HG03064 (cell line): ENCODE results near the gene JMJD7.

Experiments used
- ATAC-seq: cut with Tn5 transposase; IDR thresholded peaks from one replicate; pipeline ENCODE4 v1.9.1; 2021; ENCODE audit warnings: low read depth; ENCODE audit not compliant: unreplicated experiment

JMJD7 gene

DNA sequence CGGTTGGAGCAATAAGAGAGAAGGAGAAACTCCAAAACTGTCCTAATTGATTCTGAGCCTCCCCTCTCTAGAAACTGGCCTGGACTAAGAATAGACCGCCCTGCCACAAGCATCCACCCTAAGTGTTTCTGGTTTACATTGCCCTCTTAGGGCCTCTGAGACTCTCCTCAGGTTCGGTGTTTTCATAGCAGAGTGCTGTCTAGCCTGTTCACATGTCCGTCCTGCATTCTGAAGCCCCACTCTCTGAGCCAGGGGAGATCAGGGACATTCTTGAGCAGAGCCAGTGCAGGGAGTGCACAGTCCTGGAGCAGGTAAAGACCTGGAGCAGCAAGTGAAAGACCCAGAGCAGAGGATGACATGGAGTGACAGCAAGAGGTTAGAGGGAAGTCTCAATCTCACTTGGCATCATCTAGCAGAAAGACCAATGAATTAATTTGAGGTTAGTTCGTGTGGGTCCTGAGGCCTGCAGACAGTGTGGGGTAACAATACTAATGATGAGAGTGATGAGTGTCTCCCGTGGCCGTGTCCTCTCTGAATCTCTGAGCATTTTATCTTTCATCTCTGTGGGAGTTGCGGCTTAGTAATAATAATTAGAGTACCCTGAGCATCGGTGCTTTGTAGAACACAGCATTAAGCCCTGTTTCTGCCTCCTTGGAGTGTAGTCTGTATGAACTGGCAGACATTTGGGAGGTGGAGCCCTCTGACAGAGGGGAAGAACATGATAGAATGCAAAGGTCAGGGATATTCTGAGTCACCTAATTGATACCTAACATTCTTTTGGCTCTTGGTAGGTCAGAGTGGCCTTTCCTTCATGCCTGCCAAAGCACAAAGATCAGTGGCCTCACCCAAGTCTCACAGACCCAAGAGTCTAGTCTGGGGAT, 29.0 kb upstream of the JMJD7 start:
- no peak for ATAC-seq

DNA sequence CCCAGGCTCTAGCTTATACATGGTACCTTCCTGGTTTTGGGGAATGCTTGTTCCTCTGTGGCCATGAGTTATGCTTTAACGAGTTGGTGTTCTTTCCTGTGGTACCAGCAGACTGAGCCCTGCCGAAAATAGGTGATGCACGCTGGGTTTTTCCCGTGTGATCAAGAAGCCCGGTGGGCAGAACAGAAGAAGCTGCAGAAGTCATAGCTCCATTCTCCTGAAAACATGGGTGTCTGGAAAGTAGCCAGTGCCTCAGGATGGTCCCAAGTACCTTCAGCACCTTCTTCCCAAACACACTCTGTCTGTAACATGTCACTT, 28.4 kb upstream of the JMJD7 start:
- no peak for ATAC-seq

DNA sequence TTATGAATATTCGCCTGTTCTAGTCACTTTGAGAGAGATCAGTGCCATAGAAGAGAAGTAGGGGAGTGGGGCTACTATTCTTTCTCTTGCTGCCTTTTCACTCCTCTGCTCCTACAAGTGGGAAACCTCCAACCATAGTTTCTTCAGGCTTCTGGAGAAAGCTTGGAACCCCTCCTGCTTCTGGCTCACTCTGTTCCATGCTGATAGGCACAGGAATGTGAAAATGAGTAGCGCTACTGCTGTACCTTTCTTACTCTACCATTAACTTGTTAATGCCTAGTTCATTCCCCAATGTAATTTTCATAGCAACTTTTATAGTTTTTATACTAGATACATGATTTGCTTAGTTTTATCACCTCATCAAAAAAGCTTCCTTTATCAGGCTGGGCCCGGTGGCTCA, 26.7 kb upstream of the JMJD7 start:
- no peak for ATAC-seq

DNA sequence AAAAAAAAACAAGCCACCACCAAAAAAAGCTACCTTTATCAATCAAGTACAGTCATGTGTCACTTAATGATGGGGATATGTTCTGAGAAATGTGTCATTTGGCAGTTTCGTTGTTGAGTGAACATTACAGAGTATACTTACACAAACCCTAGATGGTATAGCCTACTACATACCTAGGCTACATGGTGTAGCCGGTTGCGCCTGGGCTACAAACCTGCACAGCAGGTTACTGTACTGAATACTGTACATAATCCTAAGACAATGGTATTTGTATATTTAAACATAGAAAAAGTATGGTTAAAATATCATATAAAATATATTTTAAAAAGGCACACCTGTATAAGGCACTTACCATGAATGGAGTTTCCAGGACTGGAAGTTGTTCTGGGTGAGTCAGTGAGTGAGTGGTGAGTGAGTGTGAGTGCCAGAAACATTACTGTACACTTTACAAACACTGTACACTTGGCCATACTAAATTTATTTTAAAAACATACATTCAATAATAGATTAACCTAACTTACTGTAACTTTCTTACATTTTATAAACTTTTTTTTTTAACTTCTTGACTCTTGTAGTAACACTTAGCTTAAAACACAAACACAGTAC, 25.9 kb upstream of the JMJD7 start:
- ATAC-seq: no peak

DNA sequence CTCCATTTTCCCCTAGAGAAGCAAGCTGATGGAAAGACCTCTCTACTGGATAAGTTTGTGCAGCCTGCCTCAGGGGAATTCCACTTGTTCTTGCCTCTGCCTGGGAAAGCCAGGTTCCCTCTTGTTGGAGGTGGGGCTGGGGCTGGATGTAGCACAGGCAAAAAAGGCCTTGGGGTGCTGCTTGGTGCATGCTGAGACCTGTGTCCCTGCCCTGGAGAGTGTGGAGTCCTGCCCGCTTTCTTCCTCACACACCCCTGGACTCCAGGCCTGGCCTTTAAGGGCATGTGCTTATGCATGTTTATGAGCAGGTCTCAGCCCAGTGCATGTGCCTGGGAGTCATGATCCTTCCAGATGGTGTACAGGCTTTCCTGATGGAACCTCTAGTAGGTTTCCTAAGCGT, 23.5 kb upstream of the JMJD7 start:
- ATAC-seq: no peak

DNA sequence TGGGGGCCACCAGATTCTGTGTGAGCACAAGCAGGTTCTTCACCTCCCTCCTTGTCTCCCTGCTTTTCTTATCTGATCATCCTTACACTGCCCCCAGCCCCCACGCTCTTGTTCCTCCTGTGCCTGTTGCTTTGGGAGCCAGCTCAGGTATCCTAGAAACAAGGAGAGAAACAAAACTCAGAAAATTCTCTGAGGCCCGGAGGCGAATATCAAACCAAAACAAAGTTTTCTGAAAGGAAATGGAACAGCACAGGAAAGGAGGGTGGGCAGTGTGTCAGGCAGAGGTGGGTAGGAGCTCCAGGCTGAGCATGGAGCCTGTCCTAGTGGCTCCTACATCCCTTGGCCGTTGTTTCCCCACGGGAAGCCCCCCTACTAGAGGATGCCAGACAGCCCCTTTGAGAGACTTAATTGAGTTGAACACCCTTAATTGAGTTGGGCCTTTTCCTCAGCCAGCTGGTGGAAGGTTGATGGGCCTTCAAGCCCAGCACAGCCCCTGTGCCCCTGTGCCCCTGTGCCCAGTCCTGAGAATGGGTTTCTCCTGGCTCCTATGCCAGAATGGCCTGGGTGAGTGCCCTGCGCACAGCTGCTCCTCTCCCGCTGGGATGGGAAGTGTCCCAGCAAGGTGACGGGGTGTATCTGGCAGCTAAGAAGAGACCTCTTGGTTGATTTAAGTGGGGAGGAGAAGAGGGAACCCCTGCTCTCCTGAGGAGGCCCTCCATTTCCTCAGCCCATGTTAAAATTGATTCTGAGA, 22.8 kb upstream of the JMJD7 start:
- no peak for ATAC-seq

DNA sequence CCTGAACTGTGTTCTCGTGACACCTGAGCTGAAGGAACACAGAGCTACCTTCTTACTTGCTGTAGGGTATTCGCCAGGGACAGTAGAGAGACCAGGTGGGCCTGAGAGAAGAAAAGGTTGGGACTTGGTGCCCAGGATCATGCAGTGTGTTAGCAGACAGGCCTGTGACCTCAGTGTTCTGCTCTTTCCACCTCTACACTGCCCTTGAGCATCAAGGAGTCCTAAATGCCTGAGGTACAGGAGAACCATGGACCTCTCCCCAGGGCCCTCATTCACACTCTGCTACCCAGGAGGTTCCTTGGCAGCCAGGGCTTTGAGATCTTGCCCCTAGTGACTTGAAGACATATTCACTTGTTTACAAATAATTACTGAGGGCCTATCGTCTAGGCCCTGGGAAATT, 22.2 kb upstream of the JMJD7 start:
- ATAC-seq: no peak

DNA sequence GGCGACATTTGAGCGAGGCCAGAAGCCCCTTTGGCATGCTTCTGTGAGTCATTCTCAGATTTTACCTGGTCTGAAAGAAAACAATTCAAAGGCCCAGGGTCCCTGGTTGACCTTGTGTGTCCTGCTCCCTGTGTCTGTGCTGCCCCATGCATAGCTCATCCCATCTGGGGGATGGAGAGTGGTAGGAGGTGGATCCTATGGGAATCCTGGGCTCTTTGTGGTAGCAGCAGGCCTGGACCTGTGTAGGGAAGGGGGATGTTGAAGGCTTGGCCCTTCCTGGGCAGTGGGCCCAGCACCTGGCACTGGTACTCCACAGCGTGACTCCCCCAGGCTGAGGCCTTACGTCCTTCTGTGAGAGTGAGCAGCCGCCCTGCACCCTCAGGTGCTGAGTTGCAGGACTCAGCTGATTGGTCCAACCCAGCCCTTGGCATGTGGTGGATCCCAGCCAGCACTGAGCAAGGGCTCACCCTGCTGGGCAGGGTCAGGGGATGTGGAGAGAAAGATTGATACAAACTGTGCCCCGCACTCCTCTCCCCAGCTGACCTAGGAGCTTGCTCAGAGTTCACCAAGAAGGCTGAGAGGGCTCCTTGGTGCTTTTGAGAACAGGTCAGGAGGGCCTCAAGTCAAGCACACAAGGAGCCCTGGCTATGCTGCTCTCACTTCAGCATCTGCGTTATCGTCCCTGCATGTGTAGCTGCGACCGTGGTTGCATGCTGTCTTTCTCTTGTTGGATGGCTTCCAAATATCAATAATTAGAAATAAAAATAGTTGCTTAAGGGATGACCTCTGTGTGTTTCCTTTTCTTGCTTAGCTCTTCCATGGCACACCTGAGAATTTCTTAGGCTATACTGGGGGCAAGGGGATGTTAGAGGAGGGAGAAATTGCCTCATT, 21.4 kb upstream of the JMJD7 start:
- ATAC-seq: no peak

DNA sequence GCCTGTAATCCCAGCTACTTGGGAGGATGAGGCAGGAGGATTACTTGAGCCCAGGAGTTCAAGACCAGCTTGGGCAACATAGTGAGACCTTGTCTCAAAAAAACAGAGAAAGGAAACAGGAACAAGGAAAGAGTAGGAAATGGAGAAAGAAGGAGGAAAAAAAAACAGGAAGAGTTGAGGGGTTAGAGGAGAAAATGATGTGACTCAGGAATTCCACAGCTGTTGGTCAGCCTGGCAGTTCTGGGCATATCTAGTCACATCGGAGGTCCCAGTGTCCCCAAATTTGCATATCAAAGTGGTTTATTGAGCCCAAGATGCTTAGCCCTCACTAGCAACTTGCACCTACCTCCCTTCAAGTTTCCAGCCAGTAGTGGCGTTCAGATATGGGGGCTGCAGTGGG, 18.8 kb upstream of the JMJD7 start:
- ATAC-seq: no peak

DNA sequence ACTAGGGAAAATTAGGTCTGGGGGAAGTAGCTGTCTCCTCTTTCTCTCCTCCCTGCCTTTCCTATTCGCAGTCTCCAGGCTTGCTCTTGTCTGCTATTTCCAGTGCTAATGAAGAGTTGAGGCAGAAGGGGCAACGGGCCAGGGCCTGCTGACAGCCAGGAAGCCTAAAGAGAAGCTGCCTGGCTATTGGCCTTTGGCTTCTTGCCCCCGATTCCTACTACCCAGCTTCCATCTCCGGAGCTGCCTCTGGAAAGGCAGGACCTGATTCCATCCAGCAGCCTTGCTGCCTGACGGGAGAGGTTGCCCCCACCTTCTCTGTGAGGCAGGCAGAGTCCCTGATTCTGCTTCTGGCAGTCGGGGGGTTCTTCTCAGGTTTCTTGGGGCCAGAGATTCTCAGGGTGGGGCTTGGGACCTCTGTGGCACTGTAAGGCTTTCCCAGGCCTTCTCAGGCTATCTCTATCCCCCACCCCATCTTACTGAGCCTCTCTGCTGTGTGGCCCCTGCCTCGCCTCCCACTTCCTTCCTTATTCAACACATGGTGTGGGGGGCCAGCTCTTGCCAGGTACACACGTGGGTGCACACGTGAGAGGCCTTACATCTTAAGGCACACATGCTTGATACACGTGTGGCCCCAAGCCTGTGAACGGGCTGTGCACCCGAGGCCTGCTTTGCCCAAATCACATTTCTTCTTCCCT, 18.2 kb upstream of the JMJD7 start:
- no peak for ATAC-seq

DNA sequence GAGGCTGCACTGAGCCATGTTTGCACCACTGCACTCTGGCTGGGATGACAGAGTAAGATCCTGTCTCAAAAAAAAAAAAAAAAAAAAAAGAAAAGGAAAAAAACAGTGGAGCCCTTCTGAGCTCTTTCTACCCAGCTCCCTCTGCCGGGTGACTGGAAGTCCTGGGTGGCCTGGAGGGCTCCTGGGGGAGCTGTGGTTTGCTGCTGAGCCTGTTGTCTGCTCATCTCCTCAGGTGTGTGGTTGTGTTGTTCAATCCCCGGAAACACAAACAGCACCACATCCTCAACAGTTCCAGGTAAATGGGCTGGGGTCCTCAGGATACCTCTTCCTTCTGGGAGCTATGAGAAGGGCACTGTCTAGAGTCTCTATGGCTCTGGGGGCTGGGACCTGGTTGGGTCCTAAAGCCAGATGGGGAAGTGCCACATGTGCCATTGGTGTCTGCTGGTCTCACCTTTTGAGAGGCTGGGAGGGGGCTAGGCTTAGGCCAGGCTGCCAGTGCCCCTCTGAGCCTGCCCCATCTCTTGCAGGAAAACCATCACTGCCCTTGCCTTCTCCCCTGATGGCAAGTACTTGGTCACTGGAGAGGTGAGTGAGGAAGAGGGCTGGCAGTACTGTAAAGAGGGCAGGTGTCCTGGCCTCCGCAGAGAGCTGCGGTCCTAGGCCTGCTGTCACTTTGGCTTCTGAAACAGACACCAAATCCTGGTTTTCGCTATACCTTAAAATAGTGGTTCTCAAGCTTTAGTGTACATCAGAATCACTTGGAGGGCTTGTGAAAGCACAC, 17.1 kb upstream of the JMJD7 start:
- no peak for ATAC-seq

DNA sequence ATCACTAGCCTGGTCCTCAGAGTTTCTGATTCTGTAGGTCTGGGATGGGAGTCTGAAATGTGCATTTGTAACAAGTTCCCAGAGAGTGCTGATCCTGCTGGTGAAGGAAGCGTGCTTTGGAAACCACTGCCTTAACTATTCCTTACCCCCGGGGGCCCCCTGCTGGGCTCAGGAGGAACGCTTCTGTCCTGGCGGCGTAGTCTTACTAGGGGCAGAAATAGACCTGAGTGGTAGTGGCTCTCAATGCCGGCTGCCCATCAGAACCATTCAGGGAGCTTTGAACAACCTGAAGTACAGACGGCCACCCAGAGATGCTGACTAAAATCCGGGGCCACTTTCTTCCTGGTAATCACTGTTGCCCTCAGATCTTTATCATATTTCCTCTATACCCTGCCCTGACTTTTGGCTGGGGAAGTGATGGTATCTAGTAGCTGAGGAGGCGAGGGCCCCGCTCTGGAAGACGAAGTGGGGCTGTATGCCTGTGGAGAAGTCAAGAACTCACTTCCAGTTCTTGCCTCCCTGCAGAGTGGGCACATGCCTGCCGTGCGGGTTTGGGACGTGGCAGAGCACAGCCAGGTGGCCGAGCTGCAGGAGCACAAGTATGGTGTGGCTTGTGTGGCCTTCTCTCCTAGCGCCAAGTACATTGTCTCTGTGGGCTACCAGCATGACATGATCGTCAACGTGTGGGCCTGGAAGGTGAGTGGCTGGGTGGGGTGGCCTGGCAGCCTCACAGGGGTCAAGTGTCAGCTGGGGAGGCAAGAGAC, 16.3 kb upstream of the JMJD7 start:
- no peak for ATAC-seq

DNA sequence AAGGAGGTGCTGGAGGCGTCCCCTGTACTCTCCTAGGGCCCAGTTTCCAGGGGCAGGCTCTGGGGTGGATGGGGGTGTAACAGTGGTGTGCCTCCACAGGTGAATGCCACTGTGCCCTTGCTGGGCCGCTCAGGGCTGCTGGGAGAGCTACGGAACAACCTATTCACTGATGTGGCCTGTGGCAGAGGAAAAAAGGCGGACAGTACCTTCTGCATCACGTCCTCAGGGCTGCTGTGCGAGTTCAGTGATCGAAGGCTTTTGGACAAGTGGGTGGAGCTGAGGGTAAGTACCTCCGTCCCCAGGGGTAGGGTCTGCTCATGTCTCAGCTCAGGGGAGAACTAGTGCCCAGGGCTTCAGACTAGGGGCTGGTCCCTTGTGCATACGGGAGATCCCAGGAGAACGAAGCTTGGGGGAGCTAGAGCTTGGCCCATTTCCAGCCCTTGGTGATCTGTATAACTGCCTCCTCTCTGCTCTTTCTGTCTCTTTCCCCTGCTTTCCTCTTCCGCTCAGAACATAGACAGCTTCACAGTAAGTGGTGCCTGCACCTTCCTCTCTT, 15.0 kb upstream of the JMJD7 start:
- no peak for ATAC-seq

DNA sequence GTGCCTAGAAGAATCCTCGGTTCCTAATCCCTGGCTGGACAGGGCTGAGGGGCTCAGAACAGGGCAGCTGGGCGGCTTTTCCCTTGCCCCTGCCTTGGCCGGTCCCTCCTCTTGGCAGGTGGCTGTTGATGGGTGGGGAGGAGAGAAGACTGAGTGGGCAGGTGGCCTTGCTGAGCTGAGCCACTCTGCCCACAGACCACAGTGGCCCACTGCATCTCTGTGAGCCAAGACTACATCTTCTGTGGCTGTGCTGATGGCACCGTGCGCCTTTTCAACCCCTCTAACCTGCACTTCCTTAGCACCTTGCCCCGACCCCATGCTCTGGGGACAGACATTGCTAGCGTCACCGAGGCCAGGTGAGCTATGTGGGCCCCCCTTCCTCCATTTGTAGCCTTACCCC, 14.5 kb upstream of the JMJD7 start:
- no peak for ATAC-seq

DNA sequence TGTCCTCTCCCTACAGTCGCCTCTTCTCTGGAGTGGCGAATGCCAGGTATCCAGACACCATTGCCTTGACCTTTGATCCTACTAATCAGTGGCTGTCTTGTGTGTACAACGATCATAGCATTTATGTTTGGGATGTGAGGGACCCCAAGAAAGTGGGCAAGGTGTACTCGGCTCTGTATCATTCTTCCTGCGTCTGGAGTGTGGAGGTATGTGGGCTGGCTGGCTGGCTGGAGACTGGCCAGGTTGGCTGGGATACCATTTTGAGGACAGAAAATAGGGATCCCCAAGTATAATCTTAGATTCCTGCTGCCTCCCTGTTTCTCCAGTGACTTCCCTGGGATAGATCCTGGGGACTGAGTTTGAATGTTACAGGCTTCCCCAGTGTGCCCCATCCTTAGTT, 13.4 kb upstream of the JMJD7 start:
- no peak for ATAC-seq

DNA sequence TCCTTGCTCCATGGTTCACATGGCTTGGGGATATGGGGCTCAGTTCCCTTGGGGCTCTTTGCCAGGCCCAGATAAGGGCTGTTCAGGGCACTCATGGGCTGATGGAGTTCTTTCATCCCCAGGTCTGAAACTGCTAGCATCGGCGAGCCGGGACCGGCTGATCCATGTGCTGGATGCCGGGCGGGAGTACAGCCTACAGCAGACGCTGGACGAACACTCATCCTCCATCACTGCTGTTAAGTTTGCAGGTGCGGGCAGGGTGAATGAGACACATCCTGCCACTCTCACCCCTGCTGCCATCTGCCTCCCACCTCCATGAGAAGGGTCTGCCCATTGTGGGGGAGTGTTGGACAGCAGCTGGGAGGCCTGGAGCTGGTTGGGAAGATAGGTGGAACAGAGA, 11.1 kb upstream of the JMJD7 start:
- no peak for ATAC-seq

DNA sequence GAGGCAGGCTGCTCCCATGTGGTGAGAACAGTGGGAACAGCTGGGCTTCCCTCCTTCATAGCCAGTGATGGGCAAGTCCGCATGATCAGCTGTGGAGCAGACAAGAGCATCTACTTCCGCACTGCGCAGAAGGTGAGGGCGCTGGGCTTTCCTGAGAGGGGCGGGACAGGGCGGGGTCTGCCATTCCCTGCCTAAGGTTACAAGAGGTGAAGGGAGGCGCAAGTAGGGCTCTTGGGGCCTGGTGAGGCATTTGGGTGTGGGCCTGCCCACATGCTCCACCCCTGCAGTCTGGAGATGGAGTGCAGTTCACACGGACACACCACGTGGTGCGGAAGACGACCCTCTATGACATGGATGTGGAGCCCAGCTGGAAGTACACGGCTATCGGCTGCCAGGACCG, 10.6 kb upstream of the JMJD7 start:
- no peak for ATAC-seq

DNA sequence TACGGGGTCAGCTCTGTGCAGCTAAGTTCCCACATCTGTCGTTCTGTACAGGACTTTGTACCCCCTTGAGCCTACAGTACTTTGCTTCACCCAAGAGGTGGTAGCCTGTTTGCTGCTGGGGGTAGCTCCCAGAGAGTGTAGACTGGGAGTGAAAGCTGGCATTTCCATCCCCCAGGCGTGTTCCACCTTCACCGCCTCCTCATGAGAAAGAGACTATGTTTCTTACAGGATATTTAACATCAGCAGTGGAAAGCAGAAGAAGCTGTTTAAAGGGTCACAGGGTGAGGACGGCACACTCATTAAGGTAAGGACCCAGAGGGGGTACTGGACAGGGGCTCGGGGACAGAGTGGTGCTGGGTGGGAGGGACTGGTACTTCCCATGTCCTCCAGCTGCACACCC, 10.1 kb upstream of the JMJD7 start:
- ATAC-seq: no peak
